ENCODE data around the gene BANP. TPM values are rescaled to one million over a fixed set of nuclear protein-coding genes. Genes with fewer than 3 reads are reported as not detected.

Gene BANP
- total RNA-seq, 2 experiments from 2014 or later, result 39.6 to 58.0 TPM

DNA sequence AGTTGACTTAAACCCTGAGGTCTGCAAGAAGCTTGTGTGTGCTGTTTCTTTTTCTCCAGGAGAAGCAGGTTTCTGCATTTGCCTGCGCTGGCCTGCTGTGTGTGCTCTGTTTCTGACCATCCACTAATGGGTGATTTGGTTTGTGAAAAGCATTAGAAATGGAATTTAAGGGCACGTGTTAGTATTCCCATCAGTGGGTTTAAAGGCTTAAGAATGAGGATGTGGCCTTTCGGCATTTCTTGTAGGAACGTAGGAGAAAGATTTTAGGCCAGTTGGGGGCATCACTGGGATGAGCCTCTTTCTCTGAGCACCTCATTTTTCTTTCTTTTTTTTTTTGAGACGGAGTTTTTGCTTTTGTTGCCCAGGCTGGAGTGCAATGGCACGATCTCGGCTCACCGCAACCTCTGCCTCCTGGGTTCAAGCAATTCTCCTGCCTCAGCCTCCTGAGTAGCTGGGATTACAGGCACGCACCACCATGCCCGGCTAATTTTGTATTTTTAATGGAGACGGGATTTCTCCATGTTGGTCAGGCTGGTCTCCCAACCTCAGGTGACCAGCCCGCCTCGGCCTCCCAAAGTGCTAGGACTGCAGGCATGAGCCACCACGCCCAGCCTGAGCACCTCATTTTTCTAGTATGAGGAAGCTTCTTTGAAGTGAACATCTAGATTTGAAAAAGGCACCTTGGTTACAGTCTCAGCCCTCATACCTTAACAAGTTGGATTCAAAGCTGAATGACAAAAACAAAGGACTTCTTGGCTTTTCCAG is 110.3 kb downstream of the BANP start:
- Histone ChIP-seq H2AFZ (ENCODE audit: low read length) (no peak overlapping the region), H3K4me3 (ENCODE audit: low read depth, low read length, poor library complexity, severe bottlenecking) (no peak overlapping the region), H3K4me2 (ENCODE audit: low read length) (no peak overlapping the region), H3K27ac (ENCODE audit: low read depth, low read length, poor library complexity, severe bottlenecking) (no peak overlapping the region), H4K20me1 (ENCODE audit: insufficient read depth, low read length) (no peaks in the 10 kb centered on the region), H3K9me2 (ENCODE audit: insufficient read depth, low read length) (no peaks in the 10 kb centered on the region), H3K9me3 (ENCODE audit: low read length) (no peaks in the 10 kb centered on the region), H3K4me1 (ENCODE audit: insufficient read depth, low read length, poor library complexity, severe bottlenecking) (no peaks in the 10 kb centered on the region), H3K79me2 (ENCODE audit: insufficient read depth, low read depth, low read length) (no peaks in the 10 kb centered on the region), H3K36me3 (ENCODE audit: insufficient read depth, low read length) (peaks cover 10% of the 10 kb centered on the region; the same call in 1 of the 2 replicates)
- BruUV-seq (replicated peaks), result no TSS peak
- TF ChIP-seq EZH2phosphoT487 (IDR thresholded peaks at IDR 0.05; ENCODE audit: borderline replicate concordance, low read depth, low read length), result no peak
- TF ChIP-seq, protein P1, sequence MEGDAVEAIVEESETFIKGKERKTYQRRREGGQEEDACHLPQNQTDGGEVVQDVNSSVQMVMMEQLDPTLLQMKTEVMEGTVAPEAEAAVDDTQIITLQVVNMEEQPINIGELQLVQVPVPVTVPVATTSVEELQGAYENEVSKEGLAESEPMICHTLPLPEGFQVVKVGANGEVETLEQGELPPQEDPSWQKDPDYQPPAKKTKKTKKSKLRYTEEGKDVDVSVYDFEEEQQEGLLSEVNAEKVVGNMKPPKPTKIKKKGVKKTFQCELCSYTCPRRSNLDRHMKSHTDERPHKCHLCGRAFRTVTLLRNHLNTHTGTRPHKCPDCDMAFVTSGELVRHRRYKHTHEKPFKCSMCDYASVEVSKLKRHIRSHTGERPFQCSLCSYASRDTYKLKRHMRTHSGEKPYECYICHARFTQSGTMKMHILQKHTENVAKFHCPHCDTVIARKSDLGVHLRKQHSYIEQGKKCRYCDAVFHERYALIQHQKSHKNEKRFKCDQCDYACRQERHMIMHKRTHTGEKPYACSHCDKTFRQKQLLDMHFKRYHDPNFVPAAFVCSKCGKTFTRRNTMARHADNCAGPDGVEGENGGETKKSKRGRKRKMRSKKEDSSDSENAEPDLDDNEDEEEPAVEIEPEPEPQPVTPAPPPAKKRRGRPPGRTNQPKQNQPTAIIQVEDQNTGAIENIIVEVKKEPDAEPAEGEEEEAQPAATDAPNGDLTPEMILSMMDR (conservative IDR thresholded peaks at IDR 0.05; ENCODE audit: low read length), result no peak
- DNase-seq (ENCODE audit: low spot score), result no peak
- intact Hi-C loops (cut with micrococcal nuclease; ENCODE audit: unreplicated experiment), result no loop called here
- ChIA-PET POLR2A (interaction anchor here (0.9 kb wide), 1 partner anchor 9 kb away, joined by 3 read pairs; no protein-coding TSS in a partner anchor), CTCF (ENCODE audit: unreplicated experiment) (no interaction called here)

DNA sequence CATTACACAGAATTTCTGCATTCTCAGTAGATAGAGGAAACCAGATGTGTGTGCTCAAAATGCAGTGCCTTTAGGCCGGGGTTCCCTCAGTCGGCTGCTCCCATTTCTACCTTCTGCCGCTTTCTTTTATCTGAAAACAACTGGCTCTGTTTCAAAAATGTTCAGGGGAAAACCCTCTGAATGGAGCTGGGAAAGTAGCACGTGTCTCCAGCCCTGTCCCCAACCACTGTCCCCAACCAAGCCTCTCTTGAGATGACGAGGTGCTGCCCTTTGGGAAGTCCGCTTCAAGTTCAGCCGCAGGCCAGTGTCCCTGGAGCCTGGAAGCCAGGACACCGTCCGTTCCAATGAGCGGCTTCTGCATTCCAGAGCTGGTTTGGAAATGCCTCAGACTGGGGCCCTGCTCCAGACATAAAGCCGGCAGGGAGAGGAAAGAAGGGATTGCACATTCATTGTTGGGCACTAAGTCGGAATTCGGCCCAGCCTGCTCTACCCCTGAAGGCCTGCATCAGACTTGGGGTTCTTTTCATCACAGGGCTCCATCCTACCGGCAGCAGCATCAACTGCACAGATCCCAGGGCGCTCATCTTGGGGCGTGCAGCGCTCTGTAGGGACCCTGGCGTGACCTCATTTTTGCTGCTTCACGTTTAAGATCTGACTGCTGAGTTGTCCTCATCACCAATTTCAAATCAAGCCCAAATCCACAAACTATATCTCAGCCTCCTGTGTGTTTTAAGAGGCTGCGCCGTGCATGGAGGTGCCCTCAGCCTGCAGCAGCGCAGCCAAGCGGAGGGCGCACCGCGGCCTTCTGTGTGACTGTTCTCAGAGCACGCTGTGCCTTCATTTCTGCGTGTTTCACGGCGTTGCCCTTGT is 111.3 kb downstream of the BANP start:
- H3K79me2 ChIP-seq (ENCODE audit: insufficient read depth, low read depth, low read length), result no peaks in the 10 kb centered on the region
- DNase-seq (ENCODE audit: low spot score), result no peak
- no peaks in the 10 kb centered on the region for H3K9me3 ChIP-seq (ENCODE audit: low read length)
- ChIA-PET POLR2A (interaction anchor here (0.9 kb wide), 1 partner anchor 8 kb away, joined by 3 read pairs; no protein-coding TSS in a partner anchor), CTCF (ENCODE audit: unreplicated experiment) (no interaction called here)
- H4K20me1 ChIP-seq (ENCODE audit: insufficient read depth, low read length), result no peaks in the 10 kb centered on the region
- no peak overlapping the region for H3K4me2 ChIP-seq (ENCODE audit: low read length)
- no peaks in the 10 kb centered on the region for H3K9me2 ChIP-seq (ENCODE audit: insufficient read depth, low read length)
- intact Hi-C loops (cut with micrococcal nuclease; ENCODE audit: unreplicated experiment), result no loop called here
- H2AFZ ChIP-seq (ENCODE audit: low read length), result no peak overlapping the region
- peaks cover 10% of the 10 kb centered on the region; the same call in 1 of the 2 replicates for H3K36me3 ChIP-seq (ENCODE audit: insufficient read depth, low read length)
- no peak for TF ChIP-seq EZH2phosphoT487 (IDR thresholded peaks at IDR 0.05; ENCODE audit: borderline replicate concordance, low read depth, low read length)
- TF ChIP-seq, protein P1 (conservative IDR thresholded peaks at IDR 0.05; ENCODE audit: low read length), result no peak
- H3K27ac ChIP-seq (ENCODE audit: low read depth, low read length, poor library complexity, severe bottlenecking), result no peak overlapping the region
- no peak overlapping the region for H3K4me3 ChIP-seq (ENCODE audit: low read depth, low read length, poor library complexity, severe bottlenecking)
- H3K4me1 ChIP-seq (ENCODE audit: insufficient read depth, low read length, poor library complexity, severe bottlenecking), result no peaks in the 10 kb centered on the region
- BruUV-seq (replicated peaks), result no TSS peak
